GM18498 (cell line): Measurements from ENCODE around the gene RAP2A.

Experiments
- ATAC-seq: cut with Tn5 transposase; IDR thresholded peaks from one replicate; pipeline ENCODE4 v1.9.1; 2021; ENCODE audit warnings: mild to moderate bottlenecking, moderate library complexity; ENCODE audit not compliant: unreplicated experiment

RAP2A gene

DNA sequence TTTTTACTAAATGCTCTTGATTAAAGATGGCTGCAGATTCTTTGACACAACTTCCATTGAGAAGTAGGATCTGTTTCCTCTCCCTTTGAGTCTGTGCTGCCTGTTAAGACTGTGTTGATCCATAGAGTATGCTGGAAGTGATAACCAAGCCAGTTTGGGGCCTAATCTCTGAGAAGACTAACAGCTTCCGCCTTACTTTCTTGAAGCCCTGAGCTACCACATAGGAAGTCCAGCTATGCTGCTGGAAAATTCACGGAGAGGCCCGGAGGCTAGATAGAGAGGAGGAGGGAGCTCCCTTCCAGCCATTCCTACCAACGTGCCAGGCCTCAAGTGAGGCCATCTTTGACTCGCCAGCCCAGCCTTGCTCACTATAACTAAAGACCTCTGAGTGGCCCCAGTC is 12.5 kb downstream of the RAP2A start:
- ATAC-seq: no peak

DNA sequence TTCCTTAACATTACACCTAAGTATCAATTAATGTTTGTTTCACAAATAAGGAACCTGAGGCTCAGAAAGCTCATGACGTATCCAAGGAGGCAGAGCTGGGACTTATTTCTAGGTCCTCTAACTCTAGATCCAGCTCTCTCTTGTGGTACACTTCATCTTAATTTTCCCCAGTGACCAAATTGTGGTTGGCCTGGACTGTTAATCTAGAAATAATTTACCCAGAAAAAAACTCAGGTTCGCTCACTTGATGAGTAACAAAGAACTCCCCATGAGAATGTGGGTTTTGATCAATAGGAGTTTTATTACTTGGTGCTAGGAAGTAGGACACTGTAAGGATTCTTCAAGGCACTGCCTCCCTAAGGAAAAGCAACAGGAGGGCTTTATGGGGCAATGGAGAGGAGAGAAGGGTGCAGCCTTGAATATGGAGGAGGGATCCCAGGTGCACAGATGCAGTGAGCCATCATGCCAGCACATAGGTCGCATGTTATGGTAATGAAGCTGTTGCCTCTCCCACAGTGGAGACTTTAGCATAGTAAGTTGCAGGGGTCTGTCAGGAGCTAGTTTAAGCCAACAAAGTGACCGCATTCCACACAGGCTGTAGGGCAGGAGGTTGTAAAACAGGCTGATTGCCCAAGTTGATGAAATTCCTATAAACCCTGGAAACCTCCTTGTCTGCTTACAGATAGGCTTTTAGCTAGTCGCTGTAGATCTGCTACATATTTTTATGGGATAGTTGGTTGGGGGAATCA is 14.7 kb downstream of the RAP2A start:
- peak; percentile 58 for ATAC-seq

DNA sequence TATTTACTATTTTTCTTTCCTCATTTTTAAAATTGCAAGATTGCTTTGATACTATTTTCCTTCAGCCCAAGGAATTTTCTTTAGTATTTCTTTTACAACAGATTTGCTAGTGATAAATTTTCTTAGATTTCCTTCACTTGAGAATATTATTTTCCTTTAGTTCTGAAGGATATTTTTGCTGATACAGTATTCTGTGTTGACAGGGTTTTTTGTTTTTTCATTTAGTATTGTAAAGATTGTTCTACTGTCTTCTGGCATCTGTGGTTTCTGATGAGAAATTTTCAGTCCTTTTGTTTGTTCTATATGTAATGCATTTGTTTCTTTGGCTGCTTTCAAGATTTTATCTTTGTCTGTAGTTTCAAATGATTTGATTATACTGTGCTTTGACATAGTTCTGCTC is 20.7 kb downstream of the RAP2A start:
- no peak for ATAC-seq

DNA sequence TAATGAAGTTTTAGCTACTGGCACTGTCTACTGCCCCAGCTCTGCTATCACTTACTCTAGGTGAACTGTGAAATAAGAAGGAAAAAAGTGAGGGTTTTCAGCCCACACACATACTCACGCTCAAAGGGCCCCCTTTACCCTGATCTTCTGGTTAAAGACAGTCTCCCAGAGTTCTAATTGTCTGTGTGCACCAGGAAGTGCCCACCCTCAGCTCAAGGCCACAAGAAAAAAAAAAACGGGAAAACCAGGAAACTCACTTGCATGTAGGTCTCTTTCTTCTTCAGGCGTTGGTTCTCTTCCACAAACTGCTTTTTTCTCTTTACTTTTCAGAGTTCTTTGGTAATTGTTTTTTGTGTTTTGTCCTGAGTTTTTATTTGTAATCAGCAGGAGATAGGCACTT is 22.1 kb downstream of the RAP2A start:
- no peak for ATAC-seq

DNA sequence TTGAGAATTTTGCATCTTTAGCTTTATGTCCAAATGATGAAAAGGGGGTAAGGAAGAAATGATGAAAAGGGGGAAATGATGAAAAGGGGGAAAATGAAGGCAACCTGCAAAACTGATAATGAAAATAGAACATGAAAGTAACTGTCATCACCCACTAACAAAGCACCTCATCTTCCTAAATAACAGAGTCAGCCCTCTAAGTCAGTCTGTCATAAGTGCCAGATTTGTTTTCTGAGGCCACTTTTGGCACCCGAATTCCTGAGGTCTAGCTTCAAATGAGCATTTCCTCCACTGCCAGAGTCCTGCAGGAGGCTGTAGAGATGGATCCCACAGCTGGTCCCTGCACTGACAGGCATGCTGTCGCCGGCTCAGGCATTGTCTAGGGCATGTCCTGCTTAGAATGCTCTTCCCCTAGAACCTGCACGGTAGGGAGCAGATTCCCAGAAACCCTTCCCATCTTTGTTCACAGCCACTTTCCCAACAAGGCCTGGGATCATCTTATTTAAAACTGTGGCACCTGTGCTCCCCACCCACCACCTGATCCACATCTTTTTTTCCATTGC is 25.3 kb downstream of the RAP2A start:
- ATAC-seq: peak; percentile 39

DNA sequence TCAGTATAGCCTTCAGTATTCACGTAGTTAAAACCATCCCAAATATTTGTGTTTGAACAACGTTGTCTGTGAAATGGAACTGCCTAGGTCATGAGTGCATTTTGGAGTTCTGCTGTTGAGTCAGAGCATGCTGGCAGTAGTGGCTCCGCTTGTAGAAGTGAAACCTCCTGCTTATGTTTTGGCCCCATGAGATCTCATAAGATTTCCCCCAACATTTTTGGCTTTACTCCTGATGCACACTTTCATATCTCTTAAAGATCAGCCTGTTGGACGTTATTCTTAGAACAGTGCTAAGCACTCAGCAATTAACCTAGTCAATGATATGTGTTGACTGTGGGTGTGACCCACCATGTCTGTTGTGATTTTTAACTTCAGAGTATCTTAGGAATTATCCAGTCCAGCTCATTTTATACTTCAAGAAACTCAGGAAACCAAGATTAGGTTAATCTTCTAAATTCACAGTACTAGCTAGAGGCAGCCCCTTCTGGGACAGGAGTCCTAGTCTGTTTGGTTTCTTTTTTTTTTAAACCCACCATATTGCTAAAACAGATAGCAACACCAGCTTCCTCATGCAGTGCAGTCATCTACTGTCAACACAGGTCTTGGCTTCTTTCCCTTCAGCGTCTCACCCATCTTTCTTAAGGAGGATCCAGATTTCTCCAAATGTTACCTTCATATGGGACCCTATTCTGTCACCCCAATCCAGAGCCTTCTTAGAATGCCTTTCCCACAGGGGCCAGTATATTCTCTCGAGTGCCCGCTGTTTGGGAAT is 26.2 kb downstream of the RAP2A start:
- peak; percentile 94 for ATAC-seq

DNA sequence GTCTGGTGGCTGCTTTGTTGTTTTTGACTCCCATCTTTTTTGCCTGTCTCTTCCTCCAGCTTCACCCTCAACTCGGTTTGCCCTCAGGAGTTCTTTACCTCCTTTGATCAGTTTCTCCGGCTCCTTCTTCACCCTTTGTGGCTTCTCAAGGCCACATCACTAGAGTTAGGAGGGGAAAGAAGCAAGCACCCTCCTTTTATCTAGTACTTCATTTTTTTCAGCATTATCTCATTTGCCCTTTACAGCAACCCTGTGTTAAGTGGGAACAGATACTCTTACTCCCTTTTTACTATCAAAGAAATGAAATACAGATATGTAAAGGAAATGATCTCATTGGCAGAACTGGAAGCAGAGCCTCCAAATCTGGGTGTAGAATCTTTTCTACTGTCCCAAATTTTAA is 26.9 kb downstream of the RAP2A start:
- no peak for ATAC-seq

DNA sequence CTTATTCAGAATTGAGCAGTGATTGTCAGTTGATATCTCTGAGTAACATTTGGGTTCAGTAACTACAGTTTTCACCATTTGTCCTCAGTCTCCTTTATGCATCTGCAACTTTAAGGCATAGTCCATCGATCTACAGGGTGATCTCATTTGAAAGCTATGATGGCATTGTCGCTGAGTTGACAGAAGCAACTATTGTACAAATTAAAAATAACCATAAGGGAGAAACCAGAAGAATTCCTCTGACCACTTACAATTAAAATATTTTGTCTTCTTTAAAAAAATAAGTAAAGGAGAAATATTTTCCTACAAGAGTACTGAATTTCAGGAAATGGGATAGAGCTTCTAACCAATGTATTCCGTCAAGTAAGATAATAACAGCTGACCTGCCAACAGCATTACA is 30.6 kb downstream of the RAP2A start:
- no peak for ATAC-seq

DNA sequence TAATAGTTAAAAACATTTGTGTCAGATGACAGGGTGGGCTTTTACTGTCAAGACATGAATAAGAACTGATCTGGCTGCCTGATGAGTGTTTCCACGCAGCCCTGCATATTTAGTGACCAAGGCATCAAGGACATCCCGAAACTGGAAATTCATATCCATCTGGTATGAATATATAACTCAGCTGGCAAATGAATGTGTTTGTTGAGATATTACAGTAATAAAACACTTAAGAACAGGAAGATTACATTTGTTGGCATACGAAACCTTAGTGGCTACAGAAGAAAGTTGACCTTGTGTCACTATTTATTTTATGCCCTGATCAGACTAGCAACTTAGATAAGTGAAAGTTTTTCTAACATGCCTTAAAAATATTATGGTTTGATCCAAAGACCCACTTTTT is 32.8 kb downstream of the RAP2A start:
- ATAC-seq: no peak

DNA sequence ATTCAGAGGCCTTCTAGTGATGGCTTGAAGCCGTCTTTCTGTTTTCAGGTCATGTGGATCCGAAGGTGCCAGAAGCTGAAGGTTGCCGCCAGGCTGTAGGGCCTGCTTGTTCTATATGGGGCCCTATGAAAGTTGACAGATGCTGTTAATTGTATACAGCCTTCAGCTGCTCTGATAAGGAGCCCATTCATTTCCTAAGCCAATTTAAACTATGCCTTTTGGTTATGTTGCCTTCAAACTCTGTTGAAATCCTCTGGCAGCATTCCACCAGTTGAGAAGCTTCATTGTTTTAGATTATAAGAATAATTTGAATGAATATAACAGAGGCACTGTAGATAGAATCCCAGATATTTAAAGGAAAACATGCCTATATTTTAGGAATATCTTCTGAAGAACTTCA is 34.4 kb downstream of the RAP2A start:
- no peak for ATAC-seq

DNA sequence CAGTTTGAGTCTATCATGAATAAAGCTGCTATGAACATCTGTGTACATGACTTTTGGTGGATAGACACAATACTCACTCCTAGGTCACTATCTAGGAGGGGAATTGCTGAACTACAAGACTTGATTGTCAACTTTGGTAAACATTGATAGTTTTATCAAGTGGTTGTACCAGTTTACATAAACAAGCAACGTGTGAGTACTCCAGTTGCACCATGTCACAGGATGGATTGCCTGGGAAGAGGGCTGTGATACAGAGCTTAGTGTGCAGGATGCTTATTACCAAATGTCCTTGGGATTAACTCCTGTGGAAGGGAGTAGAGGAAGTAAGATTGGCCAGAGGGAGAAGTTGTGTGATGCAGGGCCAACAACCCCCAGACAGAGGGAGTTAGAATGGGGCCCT is 37.7 kb downstream of the RAP2A start:
- ATAC-seq: no peak

DNA sequence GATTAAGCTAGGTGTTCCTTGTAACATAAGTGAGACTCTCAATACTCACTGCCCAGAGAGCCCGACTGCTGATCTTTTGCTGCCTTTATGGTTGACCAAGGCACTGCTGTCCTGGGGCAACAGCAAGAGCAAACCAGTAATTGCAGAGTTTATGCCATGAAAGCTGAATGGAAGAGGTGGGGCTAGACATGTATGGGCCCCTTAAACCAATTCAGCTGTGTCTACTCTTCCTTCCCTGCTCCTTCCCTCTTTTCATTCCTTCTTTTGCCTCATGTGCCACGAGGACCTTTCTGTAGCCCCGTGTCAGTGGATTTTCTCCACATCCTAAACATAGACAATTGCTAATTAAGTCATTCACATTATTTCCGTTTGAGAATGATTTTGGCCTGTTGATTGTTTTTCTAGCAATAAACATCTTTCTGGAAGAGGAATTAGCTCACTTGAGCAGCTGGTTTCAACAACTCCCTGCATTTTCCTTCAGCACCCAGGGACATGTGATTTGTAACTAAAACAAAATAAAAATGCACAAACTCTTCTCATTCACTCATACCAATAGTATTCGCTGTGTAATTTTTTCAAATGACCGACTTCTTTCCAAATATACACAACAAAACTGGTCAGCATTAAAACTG is 40.5 kb downstream of the RAP2A start:
- no peak for ATAC-seq

DNA sequence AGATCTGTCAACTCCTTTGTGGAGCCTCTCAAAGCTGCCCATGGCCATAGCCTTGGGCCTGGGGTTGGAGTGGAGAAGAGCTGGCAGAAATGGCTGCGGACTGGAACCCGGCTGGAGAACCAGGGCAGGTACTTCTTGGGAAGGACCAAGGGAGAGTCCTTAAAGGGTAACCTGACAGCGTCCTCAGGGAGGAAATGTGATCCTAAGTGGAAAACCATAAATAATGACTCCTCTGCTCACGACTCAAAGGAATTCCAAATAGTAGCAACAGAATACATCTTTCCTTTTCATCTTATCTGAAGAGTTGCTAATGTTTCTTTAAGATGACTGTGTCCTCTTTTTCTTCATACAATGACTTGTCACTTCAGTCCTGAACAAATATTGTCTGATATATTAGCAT is 41.0 kb downstream of the RAP2A start:
- no peak for ATAC-seq

DNA sequence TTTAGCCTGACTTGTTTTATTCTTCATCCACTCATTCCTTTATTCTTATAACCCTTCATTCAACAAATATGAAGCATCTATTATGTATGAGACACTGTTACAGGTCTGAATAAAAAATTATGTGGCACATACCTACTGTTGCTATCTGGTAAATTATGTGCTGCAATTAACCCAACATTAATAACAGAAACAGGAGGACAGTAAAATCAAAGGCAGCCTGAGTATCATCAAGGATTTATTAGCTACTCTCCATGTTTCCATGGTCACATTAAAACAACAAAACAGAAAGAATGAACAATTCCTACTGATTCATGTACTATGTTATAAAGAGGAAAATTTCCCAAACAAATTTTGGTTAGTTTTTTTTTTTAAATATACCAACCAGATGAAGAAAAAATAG is 43.9 kb downstream of the RAP2A start:
- ATAC-seq: no peak

DNA sequence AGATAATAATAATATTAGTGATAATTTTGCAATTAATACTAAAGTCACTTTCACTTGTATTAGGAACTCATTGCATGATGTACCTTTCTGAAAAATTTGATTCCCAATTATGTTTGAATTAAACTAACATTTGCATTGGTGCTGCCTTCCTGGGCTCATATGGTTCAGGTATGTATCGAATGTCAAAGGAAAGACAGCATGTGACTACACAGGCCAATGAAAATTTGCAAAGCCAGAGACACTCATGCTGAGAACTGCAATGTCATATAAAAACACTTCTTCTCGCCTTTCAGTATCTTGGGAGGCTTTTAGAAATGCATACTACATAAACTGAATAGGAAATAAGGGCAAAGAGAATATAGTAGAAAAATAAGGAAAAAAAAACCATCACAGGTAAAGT is 44.3 kb downstream of the RAP2A start:
- ATAC-seq: no peak

DNA sequence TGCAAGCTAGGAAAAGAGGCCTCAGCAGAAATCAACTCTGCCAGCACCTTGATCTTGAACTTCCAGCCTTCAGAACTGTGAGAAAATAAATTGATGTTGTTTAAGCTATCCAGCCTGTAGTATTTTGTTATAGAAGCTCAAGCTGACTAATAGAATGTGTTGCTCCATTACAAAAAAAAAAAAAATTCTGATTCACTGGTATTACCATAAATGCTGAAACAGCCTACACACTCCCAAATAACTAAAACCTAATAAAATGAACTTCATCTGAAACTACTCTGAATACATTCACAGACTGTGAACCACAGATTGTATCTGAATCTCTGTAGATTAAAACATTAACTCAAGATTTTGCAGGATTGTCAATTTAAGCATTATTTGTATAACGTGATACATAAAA is 49.5 kb downstream of the RAP2A start:
- no peak for ATAC-seq

DNA sequence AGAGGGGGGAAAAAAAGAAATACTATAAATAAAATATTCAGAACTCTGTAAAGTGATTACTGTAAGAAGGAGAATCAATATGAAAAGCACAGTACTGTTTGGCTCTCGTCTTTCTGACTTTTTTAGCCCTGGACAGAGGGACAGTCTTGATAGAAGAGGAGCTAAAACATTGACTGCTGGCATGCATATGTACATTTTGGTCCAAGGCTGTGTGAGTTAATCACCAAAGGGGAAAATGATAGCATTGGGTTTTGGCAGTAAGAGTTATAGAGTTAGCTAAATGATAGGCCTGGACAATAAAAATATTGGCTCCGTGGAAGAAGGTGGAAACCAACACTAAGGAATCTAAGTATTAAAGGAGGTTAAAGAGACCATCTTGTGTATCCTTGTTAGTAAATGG is 50.3 kb downstream of the RAP2A start:
- ATAC-seq: no peak

DNA sequence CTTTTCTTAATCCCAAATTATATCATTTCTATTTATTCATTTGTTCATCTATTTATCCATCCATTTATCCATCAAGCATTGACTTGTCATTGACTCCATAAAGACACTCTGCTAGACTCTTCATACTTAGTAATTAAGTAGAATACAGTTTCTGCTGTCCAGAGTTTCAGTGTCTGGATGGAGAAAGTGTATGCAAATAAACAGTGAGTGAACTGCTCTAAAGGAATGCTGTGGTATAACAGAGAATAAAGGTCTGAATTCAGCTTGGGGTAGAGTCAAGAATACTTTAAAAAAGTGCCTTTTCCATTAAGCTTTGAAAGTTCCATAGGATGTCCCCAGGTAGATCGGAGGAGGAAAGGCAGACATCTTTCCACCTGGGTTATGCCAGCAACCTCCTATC is 51.4 kb downstream of the RAP2A start:
- no peak for ATAC-seq

DNA sequence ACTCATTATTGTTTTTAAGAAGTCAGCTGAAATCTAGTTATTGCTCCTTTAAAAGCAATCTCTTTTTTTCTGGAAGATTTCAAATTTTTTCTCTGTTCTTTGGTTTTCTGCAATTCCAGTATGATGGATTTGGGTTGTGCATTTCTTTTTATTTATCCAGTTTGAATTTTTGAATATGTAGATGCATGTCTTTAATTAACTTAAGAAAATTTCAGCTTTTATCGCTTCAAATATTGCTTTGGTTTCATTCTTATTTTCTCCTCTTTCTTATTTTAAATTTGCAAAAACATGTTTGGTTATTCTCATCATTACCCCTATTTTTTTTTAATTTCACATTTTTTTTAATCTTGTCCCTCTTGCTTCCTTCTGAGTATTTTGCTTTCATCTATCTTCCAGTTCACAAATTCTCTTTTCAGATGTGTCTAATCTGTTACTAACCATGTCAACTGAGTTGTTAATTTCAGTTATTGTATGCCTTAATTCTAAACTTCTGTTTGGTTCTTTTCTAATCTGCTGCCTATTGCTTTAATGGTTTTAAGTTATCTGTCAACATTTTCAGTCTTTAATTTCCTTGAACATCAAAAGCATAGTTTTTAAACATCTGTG is 56.8 kb downstream of the RAP2A start:
- ATAC-seq: no peak

DNA sequence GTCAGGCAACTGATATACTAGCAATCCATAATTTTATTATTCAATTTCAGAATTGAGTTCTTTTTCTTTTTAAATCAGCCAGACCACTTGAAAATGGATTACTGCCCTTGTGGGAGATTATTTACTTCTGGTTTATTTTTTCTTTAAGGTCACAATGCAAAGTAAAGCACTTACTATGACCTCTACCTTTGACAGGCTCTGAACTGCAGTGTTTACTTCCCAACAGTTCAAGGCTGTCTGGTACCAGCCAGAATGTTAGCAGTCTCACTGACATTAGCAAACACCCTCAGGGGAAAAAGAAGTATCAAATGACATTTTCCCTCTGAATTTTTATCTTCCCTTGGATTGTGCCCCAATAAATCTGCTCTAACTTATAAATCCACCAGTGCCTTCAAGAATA is 57.5 kb downstream of the RAP2A start:
- ATAC-seq: no peak

DNA sequence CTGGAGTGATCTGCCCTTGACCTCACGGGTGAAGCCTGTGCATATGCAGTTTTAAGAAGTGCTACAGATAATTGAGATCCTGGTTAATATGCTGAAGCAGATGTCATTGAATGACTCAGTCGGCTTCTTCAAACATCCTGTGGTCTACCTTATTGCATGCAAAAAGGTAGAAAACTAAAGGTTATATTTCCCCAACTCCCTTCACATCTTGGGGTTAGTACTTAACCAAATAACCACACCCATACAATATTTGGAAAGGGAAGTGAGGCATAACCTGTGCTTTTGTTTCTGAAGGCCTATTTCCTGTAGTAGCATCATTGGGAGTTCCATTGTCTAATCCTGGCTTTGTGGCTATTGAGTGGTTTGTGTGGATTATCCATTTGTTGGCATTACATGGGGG is 58.3 kb downstream of the RAP2A start:
- no peak for ATAC-seq
